HepG2 (cell line): ENCODE data around the gene GTF2H1. TPM values are rescaled to one million over a fixed set of nuclear protein-coding genes. Genes with fewer than 3 reads are reported as not detected.

Experiments used
- DNMT3B ChIP-seq: conservative IDR thresholded peaks from 2 replicates; pipeline ENCODE4 v1.6.1; 2016; ENCODE audit warnings: missing biosample characterization, control low read depth
- FLYWCH1 ChIP-seq: sonication (generic); formaldehyde crosslinking; IDR thresholded peaks from 2 replicates; pipeline ENCODE4 v1.8.1; 2023; ENCODE audit warnings: mild to moderate bottlenecking, missing genetic modification reagents
- FOSL2 ChIP-seq: sonication (generic); formaldehyde crosslinking; IDR thresholded peaks from 2 replicates; pipeline ENCODE4 v1.4.0; 2020; ENCODE audit warnings: missing genetic modification reagents
- GATAD2A ChIP-seq: IDR thresholded peaks from 2 replicates; pipeline ENCODE4 v1.6.1; 2016
- KMT2B ChIP-seq: IDR thresholded peaks from 2 replicates; pipeline ENCODE4 v1.6.1; 2016; ENCODE audit warnings: missing genetic modification reagents, missing compliant biosample characterization
- RAD21 ChIP-seq: fragments of 450-650 bp; formaldehyde crosslinking; IDR thresholded peaks from 2 replicates; pipeline ENCODE4 v1.5.0; 2020; ENCODE audit warnings: mild to moderate bottlenecking
- RCOR2 ChIP-seq: IDR thresholded peaks from 2 replicates; pipeline ENCODE4 v1.6.1; 2016; ENCODE audit warnings: missing biosample characterization, missing genetic modification reagents
- RNF2 ChIP-seq: fragments of 450-650 bp; conservative IDR thresholded peaks from 2 replicates; pipeline ENCODE4 v1.6.1; 2016; ENCODE audit warnings: low read depth
- TRIM22 ChIP-seq: fragments of 450-650 bp; IDR thresholded peaks from 2 replicates; pipeline ENCODE4 v1.6.1; 2017
- ZBTB42 ChIP-seq: sonication (generic); formaldehyde crosslinking; IDR thresholded peaks from 2 replicates; pipeline ENCODE4 v1.5.0; 2020; ENCODE audit warnings: mild to moderate bottlenecking, missing genetic modification reagents
- ZNF263 ChIP-seq: sonication (generic); formaldehyde crosslinking; IDR thresholded peaks from 2 replicates; pipeline ENCODE4 v1.4.0; 2020; ENCODE audit warnings: missing genetic modification reagents
- ZNF451 ChIP-seq: sonication (generic); formaldehyde crosslinking; IDR thresholded peaks from 2 replicates; pipeline ENCODE4 v1.5.0; 2020; ENCODE audit warnings: mild to moderate bottlenecking, missing genetic modification reagents
- ZNF530 ChIP-seq: sonication (generic); formaldehyde crosslinking; IDR thresholded peaks from 2 replicates; pipeline ENCODE4 v1.5.0; 2020; ENCODE audit warnings: low read depth, mild to moderate bottlenecking, missing genetic modification reagents
- ZNF597 ChIP-seq: sonication (generic); formaldehyde crosslinking; IDR thresholded peaks from 2 replicates; pipeline ENCODE4 v1.5.0; 2020; ENCODE audit warnings: missing genetic modification reagents
- ZNF598 ChIP-seq: sonication (generic); formaldehyde crosslinking; IDR thresholded peaks from 2 replicates; pipeline ENCODE4 v1.5.1; 2020; ENCODE audit warnings: mild to moderate bottlenecking, missing genetic modification reagents, borderline replicate concordance
- ZNF616 ChIP-seq: sonication (generic); formaldehyde crosslinking; IDR thresholded peaks from 2 replicates; pipeline ENCODE4 v1.5.0; 2020; ENCODE audit warnings: low read depth, mild to moderate bottlenecking, missing genetic modification reagents
- polyA plus RNA-seq, 8 experiments: library from polyadenylated mRNA; depleted of rRNA in 3 of 8; stranded (reverse) in 7 of 8; unstranded in 1 of 8; fragments of >200 nt; fragmentation: Illumina TruSeq in 4 of 8; extraction: Trizol in 4 of 8; gene quantifications; 2 replicates each; pipeline versions ENCODE4 v1.2.1 to v1.2.3, GENCODE V29; 2011 to 2016; ENCODE audit warnings: low read depth in 4 of 8, missing spikeins in 1 of 8, mixed read lengths in 1 of 8; ENCODE audit not compliant: insufficient read depth in 1 of 8
- total RNA-seq, 5 experiments: library from RNA; depleted of rRNA; stranded (reverse); fragments of >200 nt; fragmentation: Illumina TruSeq; extraction: Trizol; gene quantifications; 2 replicates each; pipeline ENCODE4 v1.2.3, GENCODE V29; 2016; ENCODE audit warnings: low read depth in 1 of 5
- TF ChIP-seq, protein P1 (sequence below): sonication (generic); formaldehyde crosslinking; IDR thresholded peaks from 2 replicates; pipeline ENCODE4 v1.4.0; 2020; ENCODE audit warnings: missing genetic modification reagents
- TF ChIP-seq, protein P2 (sequence below): sonication (generic); formaldehyde crosslinking; IDR thresholded peaks from 2 replicates; pipeline ENCODE4 v1.5.1; 2020; ENCODE audit warnings: mild to moderate bottlenecking, missing genetic modification reagents, borderline replicate concordance
- TF ChIP-seq, protein P3 (sequence below): sonication (generic); formaldehyde crosslinking; IDR thresholded peaks from 2 replicates; pipeline ENCODE4 v1.5.0; 2020; ENCODE audit warnings: mild to moderate bottlenecking, missing genetic modification reagents, borderline replicate concordance

The GTF2H1 gene
- total and polyA plus RNA-seq, 2 of the 13 experiments (the other 11 are each of a cell fraction or from before 2014, with no cell fraction given), result 15.7 to 51.4 TPM

DNA sequence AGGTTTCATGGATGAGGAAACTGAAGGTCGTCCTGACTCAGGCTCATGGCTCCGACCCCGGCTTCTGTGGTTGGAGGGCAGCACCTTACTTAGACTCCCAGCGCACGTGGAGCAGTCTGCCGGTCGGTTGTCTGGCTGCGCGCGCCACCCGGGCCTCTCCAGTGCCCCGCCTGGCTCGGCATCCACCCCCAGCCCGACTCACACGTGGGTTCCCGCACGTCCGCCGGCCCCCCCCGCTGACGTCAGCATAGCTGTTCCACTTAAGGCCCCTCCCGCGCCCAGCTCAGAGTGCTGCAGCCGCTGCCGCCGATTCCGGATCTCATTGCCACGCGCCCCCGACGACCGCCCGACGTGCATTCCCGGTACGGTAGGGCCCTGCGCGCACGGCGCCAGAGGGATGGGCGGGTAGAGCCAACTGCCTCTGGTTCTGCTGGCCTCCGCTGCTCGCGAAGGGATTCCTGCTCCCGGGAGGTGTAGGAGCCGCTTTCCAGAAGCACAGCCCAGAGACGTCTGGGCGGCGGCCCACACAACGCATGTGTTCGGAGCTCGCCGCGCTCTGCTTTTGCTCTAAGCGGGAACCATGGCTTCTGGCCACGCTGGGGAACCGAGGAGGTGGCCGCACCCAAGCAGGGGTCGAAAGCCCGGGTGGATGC, 72.0 kb downstream of the GTF2H1 start, which contains the start of gene LDHA (continued):
- TF ChIP-seq, protein P1, sequence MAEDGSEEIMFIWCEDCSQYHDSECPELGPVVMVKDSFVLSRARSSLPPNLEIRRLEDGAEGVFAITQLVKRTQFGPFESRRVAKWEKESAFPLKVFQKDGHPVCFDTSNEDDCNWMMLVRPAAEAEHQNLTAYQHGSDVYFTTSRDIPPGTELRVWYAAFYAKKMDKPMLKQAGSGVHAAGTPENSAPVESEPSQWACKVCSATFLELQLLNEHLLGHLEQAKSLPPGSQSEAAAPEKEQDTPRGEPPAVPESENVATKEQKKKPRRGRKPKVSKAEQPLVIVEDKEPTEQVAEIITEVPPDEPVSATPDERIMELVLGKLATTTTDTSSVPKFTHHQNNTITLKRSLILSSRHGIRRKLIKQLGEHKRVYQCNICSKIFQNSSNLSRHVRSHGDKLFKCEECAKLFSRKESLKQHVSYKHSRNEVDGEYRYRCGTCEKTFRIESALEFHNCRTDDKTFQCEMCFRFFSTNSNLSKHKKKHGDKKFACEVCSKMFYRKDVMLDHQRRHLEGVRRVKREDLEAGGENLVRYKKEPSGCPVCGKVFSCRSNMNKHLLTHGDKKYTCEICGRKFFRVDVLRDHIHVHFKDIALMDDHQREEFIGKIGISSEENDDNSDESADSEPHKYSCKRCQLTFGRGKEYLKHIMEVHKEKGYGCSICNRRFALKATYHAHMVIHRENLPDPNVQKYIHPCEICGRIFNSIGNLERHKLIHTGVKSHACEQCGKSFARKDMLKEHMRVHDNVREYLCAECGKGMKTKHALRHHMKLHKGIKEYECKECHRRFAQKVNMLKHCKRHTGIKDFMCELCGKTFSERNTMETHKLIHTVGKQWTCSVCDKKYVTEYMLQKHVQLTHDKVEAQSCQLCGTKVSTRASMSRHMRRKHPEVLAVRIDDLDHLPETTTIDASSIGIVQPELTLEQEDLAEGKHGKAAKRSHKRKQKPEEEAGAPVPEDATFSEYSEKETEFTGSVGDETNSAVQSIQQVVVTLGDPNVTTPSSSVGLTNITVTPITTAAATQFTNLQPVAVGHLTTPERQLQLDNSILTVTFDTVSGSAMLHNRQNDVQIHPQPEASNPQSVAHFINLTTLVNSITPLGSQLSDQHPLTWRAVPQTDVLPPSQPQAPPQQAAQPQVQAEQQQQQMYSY (CRISPR knock-in tag), result no peak; the same call in none of the 2 replicates
- peak; percentile 86 for TF ChIP-seq KMT2B (CRISPR knock-in tag)
- TF ChIP-seq, protein P2, sequence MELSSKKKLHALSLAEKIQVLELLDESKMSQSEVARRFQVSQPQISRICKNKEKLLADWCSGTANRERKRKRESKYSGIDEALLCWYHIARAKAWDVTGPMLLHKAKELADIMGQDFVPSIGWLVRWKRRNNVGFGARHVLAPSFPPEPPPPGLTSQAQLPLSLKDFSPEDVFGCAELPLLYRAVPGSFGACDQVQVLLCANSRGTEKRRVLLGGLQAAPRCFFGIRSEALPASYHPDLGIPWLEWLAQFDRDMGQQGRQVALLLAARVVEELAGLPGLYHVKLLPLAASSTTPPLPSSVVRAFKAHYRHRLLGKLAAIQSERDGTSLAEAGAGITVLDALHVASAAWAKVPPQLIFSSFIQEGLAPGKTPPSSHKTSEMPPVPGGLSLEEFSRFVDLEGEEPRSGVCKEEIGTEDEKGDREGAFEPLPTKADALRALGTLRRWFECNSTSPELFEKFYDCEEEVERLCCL (CRISPR knock-in tag), result peak; percentile 94; the same call in 1 of the 2 replicates
- TF ChIP-seq DNMT3B, result peak; percentile 95
- no peak for TF ChIP-seq ZNF597 (CRISPR knock-in tag)
- TF ChIP-seq FOSL2 (CRISPR knock-in tag), result peak; percentile 66
- peak; percentile 94; the same call in 1 of the 2 replicates for TF ChIP-seq ZNF598 (CRISPR knock-in tag)
- peak; percentile 98 for TF ChIP-seq ZNF451 (CRISPR knock-in tag)
- TF ChIP-seq ZBTB42 (CRISPR knock-in tag), result peak; percentile 93
- peak; percentile 69; the same call in 1 of the 2 replicates for TF ChIP-seq GATAD2A (CRISPR knock-in tag)
- peak; percentile 64 for TF ChIP-seq RAD21 (CRISPR knock-in tag)
- TF ChIP-seq RNF2, result peak; percentile 92
- TF ChIP-seq, protein P3, sequence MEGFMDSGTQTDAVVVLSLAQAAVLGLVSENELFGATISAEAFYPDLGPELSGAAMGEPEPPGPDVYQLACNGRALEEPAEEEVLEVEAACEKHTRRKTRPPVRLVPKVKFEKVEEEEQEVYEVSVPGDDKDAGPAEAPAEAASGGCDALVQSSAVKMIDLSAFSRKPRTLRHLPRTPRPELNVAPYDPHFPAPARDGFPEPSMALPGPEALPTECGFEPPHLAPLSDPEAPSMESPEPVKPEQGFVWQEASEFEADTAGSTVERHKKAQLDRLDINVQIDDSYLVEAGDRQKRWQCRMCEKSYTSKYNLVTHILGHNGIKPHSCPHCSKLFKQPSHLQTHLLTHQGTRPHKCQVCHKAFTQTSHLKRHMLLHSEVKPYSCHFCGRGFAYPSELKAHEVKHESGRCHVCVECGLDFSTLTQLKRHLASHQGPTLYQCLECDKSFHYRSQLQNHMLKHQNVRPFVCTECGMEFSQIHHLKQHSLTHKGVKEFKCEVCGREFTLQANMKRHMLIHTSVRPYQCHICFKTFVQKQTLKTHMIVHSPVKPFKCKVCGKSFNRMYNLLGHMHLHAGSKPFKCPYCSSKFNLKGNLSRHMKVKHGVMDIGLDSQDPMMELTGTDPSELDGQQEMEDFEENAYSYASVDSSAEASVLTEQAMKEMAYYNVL, result peak; percentile 90; the same call in 1 of the 2 replicates
- TF ChIP-seq RCOR2 (CRISPR knock-in tag), result no peak
- TF ChIP-seq FLYWCH1 (CRISPR knock-in tag), result no peak
- TF ChIP-seq TRIM22, result no peak
- TF ChIP-seq ZNF530 (CRISPR knock-in tag), result no peak; the same call in 1 of the 2 replicates
- peak; percentile 73 for TF ChIP-seq ZNF263 (CRISPR knock-in tag)
- TF ChIP-seq ZNF616 (CRISPR knock-in tag), result peak; percentile 98
